ENCODE data around the gene OTP.

DNA sequence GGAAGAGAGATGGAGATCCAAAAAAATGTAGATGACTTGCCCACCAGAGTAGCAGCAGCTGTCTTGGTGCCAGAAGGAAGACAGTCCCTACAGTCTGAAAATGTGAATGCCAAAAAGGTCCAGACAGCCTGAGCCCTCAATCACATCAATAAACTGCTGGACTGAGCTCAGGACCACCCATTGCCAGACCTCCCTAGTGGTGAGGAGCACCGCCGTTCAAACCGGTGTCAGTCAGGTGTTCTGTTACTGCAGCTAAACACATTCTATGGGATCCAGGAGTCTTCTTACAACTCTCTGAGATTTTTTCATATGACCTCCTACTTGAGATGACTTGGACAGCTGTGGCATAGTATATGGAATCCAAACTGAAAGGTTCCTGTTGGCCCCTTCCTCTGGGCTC is 32.0 kb upstream of the OTP start:
- TF ChIP-seq, protein P1, sequence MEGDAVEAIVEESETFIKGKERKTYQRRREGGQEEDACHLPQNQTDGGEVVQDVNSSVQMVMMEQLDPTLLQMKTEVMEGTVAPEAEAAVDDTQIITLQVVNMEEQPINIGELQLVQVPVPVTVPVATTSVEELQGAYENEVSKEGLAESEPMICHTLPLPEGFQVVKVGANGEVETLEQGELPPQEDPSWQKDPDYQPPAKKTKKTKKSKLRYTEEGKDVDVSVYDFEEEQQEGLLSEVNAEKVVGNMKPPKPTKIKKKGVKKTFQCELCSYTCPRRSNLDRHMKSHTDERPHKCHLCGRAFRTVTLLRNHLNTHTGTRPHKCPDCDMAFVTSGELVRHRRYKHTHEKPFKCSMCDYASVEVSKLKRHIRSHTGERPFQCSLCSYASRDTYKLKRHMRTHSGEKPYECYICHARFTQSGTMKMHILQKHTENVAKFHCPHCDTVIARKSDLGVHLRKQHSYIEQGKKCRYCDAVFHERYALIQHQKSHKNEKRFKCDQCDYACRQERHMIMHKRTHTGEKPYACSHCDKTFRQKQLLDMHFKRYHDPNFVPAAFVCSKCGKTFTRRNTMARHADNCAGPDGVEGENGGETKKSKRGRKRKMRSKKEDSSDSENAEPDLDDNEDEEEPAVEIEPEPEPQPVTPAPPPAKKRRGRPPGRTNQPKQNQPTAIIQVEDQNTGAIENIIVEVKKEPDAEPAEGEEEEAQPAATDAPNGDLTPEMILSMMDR (IDR thresholded peaks at IDR 0.05 in 2 of 3, conservative IDR thresholded peaks at IDR 0.05 in 1 of 3; ENCODE audit: control insufficient read depth in 2 of 3, extremely low read depth in 1 of 3, insufficient read depth in 1 of 3, low read depth in 3 of 3, low read length in 3 of 3), result no peak
- TF ChIP-seq, protein P2, sequence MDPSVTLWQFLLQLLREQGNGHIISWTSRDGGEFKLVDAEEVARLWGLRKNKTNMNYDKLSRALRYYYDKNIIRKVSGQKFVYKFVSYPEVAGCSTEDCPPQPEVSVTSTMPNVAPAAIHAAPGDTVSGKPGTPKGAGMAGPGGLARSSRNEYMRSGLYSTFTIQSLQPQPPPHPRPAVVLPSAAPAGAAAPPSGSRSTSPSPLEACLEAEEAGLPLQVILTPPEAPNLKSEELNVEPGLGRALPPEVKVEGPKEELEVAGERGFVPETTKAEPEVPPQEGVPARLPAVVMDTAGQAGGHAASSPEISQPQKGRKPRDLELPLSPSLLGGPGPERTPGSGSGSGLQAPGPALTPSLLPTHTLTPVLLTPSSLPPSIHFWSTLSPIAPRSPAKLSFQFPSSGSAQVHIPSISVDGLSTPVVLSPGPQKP (IDR thresholded peaks at IDR 0.05; ENCODE audit: low read depth, low read length), result no peak
- no peak for TF ChIP-seq POLR2AphosphoS5 (IDR thresholded peaks at IDR 0.05; ENCODE audit: low read length)
- no peak for TF ChIP-seq BMI1 (IDR thresholded peaks at IDR 0.05; ENCODE audit: borderline replicate concordance)
- no peak for TF ChIP-seq ESRRA (IDR thresholded peaks at IDR 0.05; ENCODE audit: low read length)
- no peak for TF ChIP-seq RUNX3 (IDR thresholded peaks at IDR 0.05; ENCODE audit: low read length)
- TF ChIP-seq CEBPB (IDR thresholded peaks at IDR 0.05; ENCODE audit: borderline replicate concordance in 1 of 2, low read depth in 2 of 2, low read length in 2 of 2), result no peak
- no peak for TF ChIP-seq SMAD1 (IDR thresholded peaks at IDR 0.05; ENCODE audit: low read depth, partially characterized antibody)
- no peak for TF ChIP-seq NFIC (IDR thresholded peaks at IDR 0.05; ENCODE audit: low read depth, low read length)
- TF ChIP-seq CREM (IDR thresholded peaks at IDR 0.05; ENCODE audit: low read depth), result no peak
- TF ChIP-seq POLR2AphosphoS2 (IDR thresholded peaks at IDR 0.05; ENCODE audit: low read depth, low read length), result no peak
- no peak for TF ChIP-seq CHD2 (IDR thresholded peaks at IDR 0.05; ENCODE audit: borderline replicate concordance, low read depth, low read length)
- no peak for TF ChIP-seq BHLHE40 (IDR thresholded peaks at IDR 0.05; ENCODE audit: borderline replicate concordance in 1 of 2, low read depth in 2 of 2, low read length in 1 of 2)
- no peak for TF ChIP-seq CBFB (IDR thresholded peaks at IDR 0.05; ENCODE audit: low read depth)
